K562 (cell line): ENCODE measurements around the gene CCNY. TPM values are rescaled to one million over a fixed set of nuclear protein-coding genes. Genes with fewer than 3 reads are reported as not detected.

Experiments
- ATAC-seq: fragments of 200-7000 bp; cut with Tn5 transposase; 3 replicates; pipeline ENCODE4 v1.9.1; 2020; ENCODE audit warnings: moderate library complexity
- BruUV-seq: library from RNA; stranded (reverse); fragments of 400-500 nt; replicated peaks from 2 replicates; lab custom pipeline; 2021; lab: Mats Ljungman, UMichigan
- CTCF ChIA-PET: fragments of 300-600 bp; formaldehyde crosslinking; extraction: SDS; loops from one replicate; lab custom pipeline; 2021; ENCODE audit warnings: low intra/inter-chr PET ratio; lab: Yijun Ruan, JAX
- POLR2A ChIA-PET: fragments of 300-600, 350-650 bp; sonication (Branson Sonifier 250); formaldehyde crosslinking; extraction: SDS; loops from one replicate; lab custom pipeline; 2021; ENCODE audit warnings: antibody characterized with exemption, inconsistent platforms; lab: Yijun Ruan, JAX
- DNase-seq, 4 experiments: peaks; one replicate each; pipeline versions ENCODE4 v3.0.0 to v3.0.0-alpha.2; 2011 to 2018; ENCODE audit warnings: low spot score in 3 of 4, mixed read lengths in 3 of 4; ENCODE audit errors: extremely low read depth in 1 of 4
- FAIRE-seq: peaks from 2 replicates; lab custom pipeline; 2011; peaks lifted over from hg19 to GRCh38; lab: Jason Lieb, UNC
- H2AFZ ChIP-seq: 2 replicates; pipeline ENCODE4 v1.6.0; 2011; ENCODE audit warnings: low read depth, low read length, control low read depth, inconsistent platforms
- H3K27ac ChIP-seq: fragments of 200-600 bp; 3 replicates; pipeline ENCODE4 v1.8.0; 2011; ENCODE audit warnings: low read depth, mild to moderate bottlenecking, control low read depth, inconsistent platforms, low read length, moderate library complexity, mixed read lengths; ENCODE audit errors: extremely low read depth
- H3K27me3 ChIP-seq, 2 experiments: fragments of 300-600 bp in 1 of 2; 2 replicates in 1 of 2; 3 replicates in 1 of 2; pipeline versions ENCODE4 v1.6.0 to v1.8.0; 2011; ENCODE audit warnings: inconsistent platforms in 2 of 2, low read length in 2 of 2, mild to moderate bottlenecking in 1 of 2, mixed read lengths in 1 of 2, moderate library complexity in 1 of 2; ENCODE audit not compliant: control insufficient read depth in 2 of 2, insufficient read depth in 2 of 2
- H3K36me3 ChIP-seq: fragments of 300-600 bp; 3 replicates; pipeline ENCODE4 v1.8.0; 2011; ENCODE audit warnings: mild to moderate bottlenecking, low read length, inconsistent platforms; ENCODE audit not compliant: control insufficient read depth, insufficient read depth
- H3K4me1 ChIP-seq, 2 experiments: fragments of 200-600 bp in 1 of 2; replicated peaks in 1 of 2; 2 replicates in 1 of 2; 3 replicates in 1 of 2; pipeline versions ENCODE4 v1.5.1 to v1.8.0; 2011; ENCODE audit warnings: inconsistent platforms in 2 of 2, low read length in 2 of 2, mild to moderate bottlenecking in 1 of 2, mixed read lengths in 1 of 2, moderate library complexity in 1 of 2; ENCODE audit not compliant: control insufficient read depth in 2 of 2, insufficient read depth in 2 of 2
- H3K4me2 ChIP-seq: 2 replicates; pipeline ENCODE4 v1.6.1; 2011; ENCODE audit warnings: low read length, control low read depth, inconsistent platforms, mixed read lengths; ENCODE audit not compliant: insufficient read depth
- H3K4me3 ChIP-seq: fragments of 200-600 bp; sonication (generic), shearing (Covaris generic); 2 replicates; pipeline ENCODE4 v1.5.1; 2016; ENCODE audit warnings: control low read depth, inconsistent platforms
- H3K79me2 ChIP-seq: fragments of 200-600 bp; 3 replicates; pipeline ENCODE4 v1.8.0; 2011; ENCODE audit warnings: low read length, inconsistent platforms; ENCODE audit not compliant: control insufficient read depth, insufficient read depth
- H3K9ac ChIP-seq, 2 experiments: 2 replicates each; pipeline versions ENCODE4 v1.6.0 to v1.6.1; 2011; ENCODE audit warnings: low read depth in 2 of 2, low read length in 2 of 2, control low read depth in 1 of 2, inconsistent platforms in 1 of 2, mild to moderate bottlenecking in 1 of 2, mixed read lengths in 1 of 2; ENCODE audit not compliant: insufficient read depth in 1 of 2
- H3K9me1 ChIP-seq: one replicate; pipeline ENCODE4 v1.6.0; 2011; ENCODE audit warnings: inconsistent platforms, mild to moderate bottlenecking, low read length, moderate library complexity; ENCODE audit not compliant: control insufficient read depth, insufficient read depth
- H3K9me3 ChIP-seq: replicated peaks from 2 replicates; pipeline ENCODE4 v1.5.1; 2011; ENCODE audit warnings: low read depth, low read length, inconsistent platforms; ENCODE audit not compliant: control insufficient read depth, insufficient read depth
- H4K20me1 ChIP-seq: replicated peaks from 2 replicates; pipeline ENCODE4 v1.6.1; 2011; ENCODE audit warnings: low read length, inconsistent platforms, mixed read lengths; ENCODE audit not compliant: control insufficient read depth, insufficient read depth
- KAT8 ChIP-seq: fragments of 450-650 bp; IDR thresholded peaks from 2 replicates; pipeline ENCODE4 v1.6.1; 2016; ENCODE audit warnings: low read depth, mild to moderate bottlenecking
- TAF1 ChIP-seq: IDR thresholded peaks from 2 replicates; pipeline ENCODE4 v1.6.1; 2011; ENCODE audit warnings: mild to moderate bottlenecking, low read length, moderate library complexity; ENCODE audit not compliant: insufficient read depth, control insufficient read depth, severe bottlenecking; ENCODE audit errors: extremely low read depth
- TAF7 ChIP-seq: fragments of 450-650 bp; IDR thresholded peaks from 2 replicates; pipeline ENCODE4 v1.6.1; 2016; ENCODE audit warnings: missing genetic modification characterization, missing compliant biosample characterization
- TEAD4 ChIP-seq, 2 experiments: sonication (generic) in 1 of 2; formaldehyde crosslinking in 1 of 2; IDR thresholded peaks; 2 replicates each; pipeline versions ENCODE4 v1.6.1 to v1.8.0; 2012 to 2022; ENCODE audit warnings: borderline replicate concordance in 1 of 2, inconsistent platforms in 1 of 2, low read length in 1 of 2, mild to moderate bottlenecking in 1 of 2, missing genetic modification reagents in 1 of 2
- WGBS: fragments of 100-300 bp; shearing (Covaris generic); methylation state at CpG from one replicate; pipeline ENCODE4 v1.1.6; 2016; ENCODE audit warnings: low coverage, mixed read lengths; ENCODE audit not compliant: insufficient coverage; ENCODE audit errors: missing lambda C conversion rate; 5-methylcytosine and 5-hydroxymethylcytosine counted together
- in situ Hi-C: fragments of 300-500 bp; cut with MboI; formaldehyde crosslinking; loops from 4 replicates; pipeline ENCODE4 v1.15.0; 2018; ENCODE audit warnings: inconsistent platforms, mixed read lengths
- intact Hi-C: fragments of 100-400 bp; cut with micrococcal nuclease; formaldehyde crosslinking; loops from 2 replicates; pipeline ENCODE4 v1.14.2; 2022
- polyA plus RNA-seq, 8 experiments: library from polyadenylated mRNA; depleted of rRNA in 4 of 8; stranded (reverse) in 5 of 8; unstranded in 3 of 8; fragments of >200 nt; fragmentation: Nextera tagmentation in 2 of 8; fragmentation: Illumina TruSeq in 1 of 8; extraction: Ambion mirVana in 2 of 8; extraction: Trizol in 1 of 8; gene quantifications; 2 replicates each; pipeline versions ENCODE4 v1.2.1 to v1.2.3, GENCODE V29; 2011 to 2014; ENCODE audit warnings: inconsistent platforms in 1 of 8, missing spikeins in 1 of 8
- total RNA-seq, 7 experiments: library from RNA; depleted of rRNA in 6 of 7; stranded (reverse); fragments of >200 nt in 6 of 7; fragmentation: Illumina TruSeq in 2 of 7; extraction: Trizol in 2 of 7; gene quantifications; 2 replicates each; pipeline versions ENCODE4 v1.2.1 to v1.2.3, GENCODE V29; 2011 to 2021; ENCODE audit warnings: low replicate concordance in 1 of 7
- TF ChIP-seq, protein P1 (sequence below): fragments of 450-650 bp; formaldehyde crosslinking; IDR thresholded peaks from 2 replicates; pipeline ENCODE4 v1.4.0; 2022; ENCODE audit warnings: missing genetic modification characterization
- TF ChIP-seq, protein P2 (sequence below): fragments of 450-650 bp; conservative IDR thresholded peaks from 2 replicates; pipeline ENCODE4 v1.6.1; 2016; ENCODE audit warnings: missing genetic modification characterization, low read depth, mild to moderate bottlenecking, control low read depth, missing compliant biosample characterization
- TF ChIP-seq, protein P3 (sequence below): sonication (generic); formaldehyde crosslinking; IDR thresholded peaks from 2 replicates; pipeline ENCODE4 v1.8.0; 2022; ENCODE audit warnings: missing genetic modification reagents, mild to moderate bottlenecking, moderate library complexity, borderline replicate concordance

CCNY gene
- total and polyA plus RNA-seq, 9 of the 15 experiments (the other 6 are each of a cell fraction or from before 2014, with no cell fraction given) = 8.4 to 109 (median 38.6) TPM

DNA sequence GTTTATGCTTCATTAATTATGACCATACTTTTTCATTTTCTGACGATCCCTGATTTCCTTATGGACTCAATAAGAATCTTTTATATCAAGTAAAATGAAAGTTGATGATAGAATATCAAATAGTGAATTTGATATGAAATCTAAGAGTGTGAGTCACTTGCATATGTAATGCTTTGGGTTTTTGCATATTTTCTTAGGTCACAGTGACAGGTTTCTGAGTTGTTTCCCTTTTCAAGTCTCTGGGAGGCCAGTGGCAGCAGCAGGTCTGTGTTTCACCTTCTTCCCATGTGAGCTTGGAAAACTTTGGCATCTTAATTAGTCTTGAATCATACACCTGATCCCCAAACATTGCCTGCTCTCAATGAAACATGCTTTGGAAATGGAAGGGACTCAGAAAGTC lies 234.1 kb downstream of the CCNY start:
- intact Hi-C loops (no loop called here), in situ Hi-C loops (loop anchor here (25.0 kb wide), 1 partner anchor 333 kb away; no protein-coding TSS in a partner anchor)
- Histone ChIP-seq H3K79me2 (no peaks in the 10 kb centered on the region), H3K9ac (no peak overlapping the region), H4K20me1 (no peaks in the 10 kb centered on the region), H3K4me3 (no peak overlapping the region), H3K27ac (no peak overlapping the region), H3K27me3 (no peaks in the 10 kb centered on the region), H2AFZ (no peak overlapping the region), H3K36me3 (peaks cover 45% of the 10 kb centered on the region; the same call in 2 of the 3 replicates), H3K4me1 (no peaks in the 10 kb centered on the region; a peak in 1 of 5 replicates), H3K9me3 (no peaks in the 10 kb centered on the region), H3K9me1 (no peaks in the 10 kb centered on the region), H3K4me2 (no peak overlapping the region)
- FAIRE-seq (no peak), ATAC-seq (no peak), DNase-seq (no peak)
- ChIA-PET POLR2A (no interaction called here), CTCF (no interaction called here)
- TSS peak; percentile 31 for BruUV-seq
- TF ChIP-seq, protein P1, sequence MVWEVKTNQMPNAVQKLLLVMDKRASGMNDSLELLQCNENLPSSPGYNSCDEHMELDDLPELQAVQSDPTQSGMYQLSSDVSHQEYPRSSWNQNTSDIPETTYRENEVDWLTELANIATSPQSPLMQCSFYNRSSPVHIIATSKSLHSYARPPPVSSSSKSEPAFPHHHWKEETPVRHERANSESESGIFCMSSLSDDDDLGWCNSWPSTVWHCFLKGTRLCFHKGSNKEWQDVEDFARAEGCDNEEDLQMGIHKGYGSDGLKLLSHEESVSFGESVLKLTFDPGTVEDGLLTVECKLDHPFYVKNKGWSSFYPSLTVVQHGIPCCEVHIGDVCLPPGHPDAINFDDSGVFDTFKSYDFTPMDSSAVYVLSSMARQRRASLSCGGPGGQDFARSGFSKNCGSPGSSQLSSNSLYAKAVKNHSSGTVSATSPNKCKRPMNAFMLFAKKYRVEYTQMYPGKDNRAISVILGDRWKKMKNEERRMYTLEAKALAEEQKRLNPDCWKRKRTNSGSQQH = no peak
- no peak for TF ChIP-seq KAT8
- TF ChIP-seq, protein P2, sequence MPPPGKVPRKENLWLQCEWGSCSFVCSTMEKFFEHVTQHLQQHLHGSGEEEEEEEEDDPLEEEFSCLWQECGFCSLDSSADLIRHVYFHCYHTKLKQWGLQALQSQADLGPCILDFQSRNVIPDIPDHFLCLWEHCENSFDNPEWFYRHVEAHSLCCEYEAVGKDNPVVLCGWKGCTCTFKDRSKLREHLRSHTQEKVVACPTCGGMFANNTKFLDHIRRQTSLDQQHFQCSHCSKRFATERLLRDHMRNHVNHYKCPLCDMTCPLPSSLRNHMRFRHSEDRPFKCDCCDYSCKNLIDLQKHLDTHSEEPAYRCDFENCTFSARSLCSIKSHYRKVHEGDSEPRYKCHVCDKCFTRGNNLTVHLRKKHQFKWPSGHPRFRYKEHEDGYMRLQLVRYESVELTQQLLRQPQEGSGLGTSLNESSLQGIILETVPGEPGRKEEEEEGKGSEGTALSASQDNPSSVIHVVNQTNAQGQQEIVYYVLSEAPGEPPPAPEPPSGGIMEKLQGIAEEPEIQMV (tag) = no peak
- TF ChIP-seq, protein P3, sequence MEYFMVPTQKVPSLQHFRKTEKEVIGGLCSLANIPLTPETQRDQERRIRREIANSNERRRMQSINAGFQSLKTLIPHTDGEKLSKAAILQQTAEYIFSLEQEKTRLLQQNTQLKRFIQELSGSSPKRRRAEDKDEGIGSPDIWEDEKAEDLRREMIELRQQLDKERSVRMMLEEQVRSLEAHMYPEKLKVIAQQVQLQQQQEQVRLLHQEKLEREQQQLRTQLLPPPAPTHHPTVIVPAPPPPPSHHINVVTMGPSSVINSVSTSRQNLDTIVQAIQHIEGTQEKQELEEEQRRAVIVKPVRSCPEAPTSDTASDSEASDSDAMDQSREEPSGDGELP (CRISPR knock-in tag) = no peak
- no peak for TF ChIP-seq TAF1
- TF ChIP-seq TAF7 (tag) = no peak
- no peak for TF ChIP-seq TEAD4 (IDR thresholded peaks at IDR 0.05; ENCODE audit: low read length)
- no peak for TF ChIP-seq TEAD4 (CRISPR knock-in tag; IDR thresholded peaks at IDR 0.05; ENCODE audit: borderline replicate concordance)
- WGBS = 100% methylated on average over 1 of the region's 1 CpG
